GM13977 (cell line): ENCODE data around the gene TIMM22.

Experiments
- DNase-seq: peaks from one replicate; pipeline ENCODE4 v3.0.0; 2012; ENCODE audit warnings: low spot score
- in situ Hi-C: fragments of 300-500 bp; cut with MboI; formaldehyde crosslinking; loops from one replicate; pipeline ENCODE4 v1.12.0; 2022; ENCODE audit warnings: low sequenced_read_pairs, low pct_unique_long_range_greater_than_20kb, mixed read lengths, inconsistent platforms; ENCODE audit not compliant: unreplicated experiment
- TF ChIP-seq, protein P1 (sequence below): IDR thresholded peaks from 2 replicates; pipeline ENCODE4 v1.5.1; 2012; ENCODE audit warnings: mild to moderate bottlenecking, control low read depth; ENCODE audit not compliant: insufficient read depth; ENCODE audit errors: extremely low read depth, missing control alignments

TIMM22 gene

DNA sequence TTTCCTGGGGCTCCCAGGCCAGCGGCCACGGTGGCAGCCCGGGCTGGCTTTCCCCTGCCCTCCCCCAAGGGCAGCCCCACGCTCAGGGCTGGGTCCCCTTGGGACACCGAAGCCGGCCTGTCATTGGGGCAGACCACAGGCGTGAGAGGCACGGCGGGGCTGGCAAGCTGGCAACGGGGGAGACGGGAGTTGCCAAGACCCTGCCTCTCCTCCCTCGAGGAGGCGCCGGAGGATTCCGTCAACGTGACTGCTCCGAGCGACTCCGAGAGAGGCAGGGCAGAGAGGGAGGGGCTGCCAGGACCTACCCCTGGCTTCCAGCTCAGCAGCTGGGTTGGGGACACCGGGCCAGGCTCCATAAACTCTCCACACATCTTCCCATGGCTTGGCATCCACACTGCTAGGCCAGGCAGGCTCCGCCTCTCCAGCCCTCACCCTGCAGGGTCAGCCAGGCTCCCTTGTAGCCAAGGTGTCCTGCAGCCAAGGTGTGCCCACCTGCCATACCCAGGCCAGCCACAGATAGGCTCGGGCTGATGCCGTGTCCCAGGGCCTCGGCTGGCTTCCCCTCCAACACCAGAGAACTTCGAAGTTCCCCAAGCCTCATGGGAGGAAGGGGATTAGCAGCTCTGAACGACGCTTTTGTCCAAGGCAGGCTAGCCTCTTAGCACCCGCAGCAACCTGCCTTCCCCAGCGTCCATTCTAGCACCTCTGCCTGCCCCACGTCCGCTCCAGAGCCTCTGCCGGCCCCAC, 25.5 kb downstream of the TIMM22 start:
- TF ChIP-seq, protein P1, sequence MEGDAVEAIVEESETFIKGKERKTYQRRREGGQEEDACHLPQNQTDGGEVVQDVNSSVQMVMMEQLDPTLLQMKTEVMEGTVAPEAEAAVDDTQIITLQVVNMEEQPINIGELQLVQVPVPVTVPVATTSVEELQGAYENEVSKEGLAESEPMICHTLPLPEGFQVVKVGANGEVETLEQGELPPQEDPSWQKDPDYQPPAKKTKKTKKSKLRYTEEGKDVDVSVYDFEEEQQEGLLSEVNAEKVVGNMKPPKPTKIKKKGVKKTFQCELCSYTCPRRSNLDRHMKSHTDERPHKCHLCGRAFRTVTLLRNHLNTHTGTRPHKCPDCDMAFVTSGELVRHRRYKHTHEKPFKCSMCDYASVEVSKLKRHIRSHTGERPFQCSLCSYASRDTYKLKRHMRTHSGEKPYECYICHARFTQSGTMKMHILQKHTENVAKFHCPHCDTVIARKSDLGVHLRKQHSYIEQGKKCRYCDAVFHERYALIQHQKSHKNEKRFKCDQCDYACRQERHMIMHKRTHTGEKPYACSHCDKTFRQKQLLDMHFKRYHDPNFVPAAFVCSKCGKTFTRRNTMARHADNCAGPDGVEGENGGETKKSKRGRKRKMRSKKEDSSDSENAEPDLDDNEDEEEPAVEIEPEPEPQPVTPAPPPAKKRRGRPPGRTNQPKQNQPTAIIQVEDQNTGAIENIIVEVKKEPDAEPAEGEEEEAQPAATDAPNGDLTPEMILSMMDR = no peak
- in situ Hi-C loops = no loop called here
- no peak for DNase-seq

DNA sequence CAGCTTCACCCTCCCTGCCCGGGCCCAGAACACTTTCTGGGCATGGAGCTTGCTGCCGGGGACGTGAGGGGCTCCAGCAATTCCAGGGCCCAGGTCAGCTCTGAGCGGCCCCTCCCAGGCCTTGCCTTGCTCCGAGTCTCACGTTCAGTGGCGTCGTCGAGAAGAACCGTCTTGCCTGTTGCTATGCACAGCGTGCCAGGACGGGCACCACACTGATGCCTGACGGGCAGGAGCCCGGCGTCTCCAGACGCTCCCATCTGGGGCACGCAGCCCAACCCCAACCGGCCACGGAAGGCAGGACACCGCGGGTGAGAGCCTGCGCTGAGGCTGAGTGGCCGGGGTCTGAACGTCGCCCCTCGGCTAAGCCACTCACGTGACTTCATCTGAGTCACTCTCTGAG, 27.1 kb downstream of the TIMM22 start:
- in situ Hi-C loops = no loop called here
- no peak for DNase-seq
- TF ChIP-seq, protein P1 = no peak

DNA sequence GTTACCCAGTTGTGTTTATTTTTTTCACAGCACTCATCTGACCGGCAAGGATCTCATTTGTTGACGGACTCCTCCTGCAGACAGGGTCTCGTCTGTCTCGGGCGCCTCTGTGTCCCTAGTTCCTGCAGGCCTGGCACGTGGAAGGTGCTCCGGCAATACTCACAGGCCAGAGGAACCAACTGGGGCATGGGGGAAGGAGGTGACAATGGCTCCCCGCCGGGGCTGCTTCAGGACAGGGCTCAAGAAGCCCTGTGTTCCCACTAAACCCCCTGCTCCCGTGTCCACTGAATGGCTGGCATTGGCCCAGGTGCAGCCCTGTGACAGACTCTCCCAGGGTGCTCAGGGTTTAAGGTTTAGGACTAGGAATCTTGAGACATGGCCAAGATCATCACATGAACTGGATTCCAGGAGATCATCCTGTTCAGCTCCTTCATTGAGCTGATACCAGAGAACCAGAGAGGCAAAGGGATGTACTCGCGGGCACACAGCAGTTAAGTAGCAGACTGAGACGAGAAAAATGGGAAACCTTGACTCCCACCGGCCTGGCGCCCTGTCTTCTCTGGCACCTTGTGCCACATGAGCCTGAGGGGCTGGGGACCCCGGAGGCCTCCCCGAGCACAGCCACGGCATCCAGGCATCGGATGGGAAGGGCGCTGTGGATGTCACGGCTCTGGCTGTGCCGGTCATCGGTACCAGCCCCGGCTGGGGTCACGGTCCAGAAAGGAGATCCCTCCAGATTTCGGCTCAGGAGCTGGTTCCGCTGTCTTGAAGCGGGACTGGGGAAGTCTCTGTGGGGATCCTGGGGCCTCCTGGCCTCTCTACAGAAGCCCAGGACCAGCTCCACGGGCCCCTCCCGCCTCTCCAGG, 29.0 kb downstream of the TIMM22 start:
- TF ChIP-seq, protein P1 = no peak
- in situ Hi-C loops = no loop called here
- DNase-seq = no peak

DNA sequence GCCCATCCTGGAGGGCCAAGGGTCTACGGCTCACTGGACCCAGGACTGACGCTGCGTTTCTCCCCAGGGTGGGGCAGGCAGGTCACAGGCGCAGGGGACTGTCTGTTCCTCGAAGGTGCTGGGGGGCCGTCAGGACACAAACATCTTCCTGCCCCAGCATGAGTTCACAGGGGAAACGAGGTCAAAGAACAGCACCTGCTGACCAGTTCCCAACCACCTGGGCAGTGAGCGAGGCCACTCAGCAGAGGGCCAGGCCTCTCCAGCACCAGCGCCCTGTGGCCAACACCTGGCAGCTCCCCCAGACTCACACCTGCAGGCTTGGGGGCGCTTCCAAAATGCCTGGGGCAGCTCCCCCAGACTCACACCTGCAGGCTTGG, 29.7 kb downstream of the TIMM22 start:
- no peak for DNase-seq

DNA sequence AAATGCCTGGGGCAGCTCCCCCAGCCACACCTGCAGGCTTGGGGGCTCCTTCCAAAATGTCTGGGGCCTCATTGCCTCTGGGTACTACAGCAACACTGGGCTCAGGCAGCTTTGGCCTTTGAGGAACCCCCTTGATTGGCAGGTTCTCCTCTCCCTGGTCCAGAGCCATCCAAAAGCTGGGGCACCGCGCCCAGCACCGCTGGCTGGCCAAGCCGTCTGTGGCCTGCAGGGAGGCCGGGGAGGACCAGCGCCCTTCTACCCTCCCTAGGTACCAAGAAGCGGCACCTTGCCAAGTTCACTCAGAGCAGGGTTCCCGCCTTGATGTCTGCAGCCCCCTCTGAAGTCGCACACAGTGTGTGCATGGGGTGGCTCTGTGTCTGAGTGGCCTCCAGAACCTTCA, 30.1 kb downstream of the TIMM22 start:
- in situ Hi-C loops = no loop called here
- DNase-seq = no peak
- TF ChIP-seq, protein P1 = no peak

More for the DNA sequence above, 29.7 kb downstream of the TIMM22 start:
- in situ Hi-C loops = no loop called here
- TF ChIP-seq, protein P1 = no peak

DNA sequence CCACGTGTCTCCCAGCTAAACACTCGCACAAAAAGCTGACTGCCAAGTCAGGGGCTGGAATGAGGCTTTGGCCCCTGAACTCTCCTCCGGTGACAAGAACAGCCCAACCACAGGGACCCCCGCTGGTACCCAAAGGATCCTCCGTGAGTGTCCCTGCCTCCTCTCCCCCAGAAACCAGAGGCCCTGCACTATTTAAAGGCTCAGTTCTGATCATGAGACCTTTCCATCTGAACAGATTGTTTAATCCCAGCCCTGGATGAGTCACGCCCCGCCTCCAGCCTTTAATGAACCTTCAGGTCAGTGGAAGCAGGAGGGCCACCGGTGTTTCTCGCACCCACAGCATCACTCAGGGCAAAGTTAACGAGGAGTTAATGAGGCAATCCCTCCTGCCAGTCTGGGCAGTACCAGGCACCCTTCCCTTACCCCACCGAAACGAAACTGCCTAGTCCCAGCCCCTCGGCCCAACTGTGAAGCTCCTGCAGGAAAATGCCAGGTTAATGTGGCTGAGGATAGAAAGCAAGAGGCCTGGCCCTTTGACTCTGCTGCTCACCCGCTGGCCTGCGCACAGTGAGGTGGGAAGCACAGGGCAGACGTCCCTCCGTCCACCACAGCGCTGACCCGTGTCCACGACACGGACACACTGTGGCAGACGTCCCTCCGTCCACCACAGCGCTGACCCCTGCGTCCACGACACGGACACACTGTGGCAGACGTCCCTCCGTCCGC, 32.4 kb downstream of the TIMM22 start:
- no peak for DNase-seq
- TF ChIP-seq, protein P1 = no peak
- in situ Hi-C loops = no loop called here
